Measurements from ENCODE around the gene DOCK7. TPM values are rescaled to one million over a fixed set of nuclear protein-coding genes. Genes with fewer than 3 reads are reported as not detected.

Gene DOCK7
- total and polyA plus RNA-seq, 2 of the 8 experiments (the other 6 are each of a cell fraction or from before 2014, with no cell fraction given), result 10.2 to 33.7 TPM

- TF ChIP-seq CBX5 (IDR thresholded peaks at IDR 0.05; ENCODE audit: low read depth, low read length) (no peak), ASH2L (IDR thresholded peaks at IDR 0.05; ENCODE audit: low read length) (no peak), HDAC2 (IDR thresholded peaks at IDR 0.05; ENCODE audit: borderline replicate concordance in 1 of 2, low read depth in 2 of 2, low read length in 2 of 2) (no peak), KDM4A (IDR thresholded peaks at IDR 0.05; ENCODE audit: low read depth, low read length, severe bottlenecking) (no peak), CBX8 (IDR thresholded peaks at IDR 0.05; ENCODE audit: borderline replicate concordance, low read depth, low read length) (no peak), BRCA1 (IDR thresholded peaks at IDR 0.05; ENCODE audit: low read depth, low read length) (no peak), SP1 (IDR thresholded peaks at IDR 0.05; ENCODE audit: low read depth, low read length) (no peak)
These were observed 36.2 kb upstream of the DOCK7 start (continued) for GRCh38 chr1:62724430-62724829.

Measured in H1 (cell line).